ENCODE data around the gene BUB1.
"Not testable (repeated sequence)": the region's sequence is repeated elsewhere in the genome, so short reads cannot be mapped to it uniquely, and the experiment has no call there.

BUB1 gene

DNA sequence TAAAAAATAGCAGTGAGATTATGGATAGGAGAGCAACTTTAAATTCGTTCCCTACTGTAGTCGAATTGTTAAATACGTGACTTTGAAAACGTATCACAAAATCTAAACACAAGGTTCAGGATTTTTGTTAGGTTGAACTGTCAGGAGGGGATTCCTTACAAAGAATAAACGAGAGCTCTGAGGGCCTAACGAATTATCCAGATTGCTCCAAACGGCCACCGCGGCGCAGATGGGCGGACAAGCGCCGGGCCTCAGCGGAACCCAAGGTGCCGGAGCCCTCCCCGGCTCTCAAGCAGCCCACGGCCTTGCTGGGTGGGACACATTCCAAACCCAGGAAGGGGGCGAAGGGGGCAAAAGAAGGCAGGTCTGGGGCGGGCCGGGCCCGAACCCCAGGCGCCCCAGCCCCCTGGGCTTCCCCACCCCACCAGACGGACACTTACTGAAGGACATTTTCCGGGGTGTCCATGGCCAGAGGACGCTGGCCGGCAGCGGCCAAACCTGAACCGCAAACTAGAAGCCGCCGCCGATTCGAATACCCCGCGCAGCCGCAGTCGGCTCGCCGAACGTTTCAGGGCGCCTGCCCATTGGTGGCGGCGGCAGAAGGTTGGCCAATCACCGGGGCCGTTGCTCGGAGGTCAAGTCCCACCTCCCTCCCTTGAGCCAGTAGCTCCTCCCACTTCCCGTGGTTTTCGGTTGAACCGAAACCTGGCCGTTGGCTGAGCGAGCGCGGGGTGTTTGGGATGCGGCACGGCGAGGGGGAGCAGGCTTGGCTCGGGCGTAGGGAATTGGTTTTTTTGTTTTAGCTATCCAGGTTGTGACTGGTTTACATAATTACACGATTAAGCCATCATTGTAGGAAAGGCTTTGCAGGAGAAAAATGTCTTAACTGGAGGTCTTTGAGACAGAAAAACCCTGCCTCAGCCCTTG lies at the start of gene BUB1:
BUB1 (minus strand) TSS at position 534 of the 927 bp plus-strand sequence; CDS start at position 466, 68 bp downstream.
- DNase-seq: peak; percentile 97

DNA sequence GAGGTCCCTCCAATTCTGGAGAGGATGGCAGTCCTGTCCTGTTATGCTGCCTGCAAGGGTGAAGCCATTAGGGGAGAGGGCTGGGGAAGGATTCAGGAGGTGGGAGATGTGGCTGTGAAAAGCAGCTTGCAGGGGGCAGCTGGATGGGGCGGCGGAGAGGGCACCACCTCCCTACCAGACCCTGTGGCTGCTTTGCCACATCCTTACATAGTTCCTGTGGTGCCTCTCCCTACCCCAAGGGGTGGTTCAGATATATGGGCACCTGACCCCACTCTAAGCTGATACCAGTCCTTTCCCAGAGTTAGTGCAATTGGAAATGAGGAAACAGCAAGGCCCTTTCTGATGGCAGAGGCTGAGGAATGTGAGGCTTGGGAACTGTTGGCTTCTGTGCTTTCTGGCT lies 48.4 kb upstream of the BUB1 start:
- DNase-seq: no peak

DNA sequence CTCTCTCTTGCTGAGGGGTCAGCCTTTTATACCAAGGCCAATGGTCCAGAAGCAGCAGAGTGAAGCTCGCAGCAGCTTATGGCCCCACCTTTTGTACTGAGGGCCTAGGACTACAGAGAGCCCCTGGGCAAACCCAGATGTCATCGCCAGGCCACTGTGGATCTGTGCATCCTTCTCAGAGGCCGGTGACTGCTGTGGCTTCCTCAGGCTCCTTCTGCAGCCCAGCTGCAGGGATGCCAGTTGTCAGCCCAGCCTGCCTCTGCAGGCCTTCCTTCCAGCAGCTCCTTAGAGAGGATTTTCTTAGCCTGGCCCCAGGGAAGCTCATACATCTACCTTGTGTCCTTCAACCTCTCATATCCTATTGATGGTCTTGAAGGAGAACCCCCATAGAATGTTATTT lies 48.0 kb upstream of the BUB1 start:
- no peak for DNase-seq

DNA sequence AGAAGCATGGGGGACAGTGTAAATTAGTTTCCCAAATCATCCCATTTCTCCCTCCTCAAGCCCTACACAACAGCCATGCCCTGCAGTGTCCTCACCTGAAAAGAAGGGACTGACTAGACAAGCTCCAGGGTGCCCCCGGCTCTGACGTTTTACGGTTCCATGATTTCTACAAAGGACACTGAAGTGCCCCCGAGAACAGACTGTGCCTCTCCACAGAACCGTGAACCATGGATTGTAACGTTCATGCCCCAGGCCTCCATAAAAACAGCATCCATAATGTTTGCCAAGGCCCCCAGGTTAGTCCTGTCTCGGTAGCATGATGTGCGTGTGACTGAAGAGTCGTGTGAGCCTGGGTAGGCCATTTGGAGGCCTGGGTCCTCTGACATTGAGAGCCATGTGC lies 47.5 kb upstream of the BUB1 start:
- no peak for DNase-seq

DNA sequence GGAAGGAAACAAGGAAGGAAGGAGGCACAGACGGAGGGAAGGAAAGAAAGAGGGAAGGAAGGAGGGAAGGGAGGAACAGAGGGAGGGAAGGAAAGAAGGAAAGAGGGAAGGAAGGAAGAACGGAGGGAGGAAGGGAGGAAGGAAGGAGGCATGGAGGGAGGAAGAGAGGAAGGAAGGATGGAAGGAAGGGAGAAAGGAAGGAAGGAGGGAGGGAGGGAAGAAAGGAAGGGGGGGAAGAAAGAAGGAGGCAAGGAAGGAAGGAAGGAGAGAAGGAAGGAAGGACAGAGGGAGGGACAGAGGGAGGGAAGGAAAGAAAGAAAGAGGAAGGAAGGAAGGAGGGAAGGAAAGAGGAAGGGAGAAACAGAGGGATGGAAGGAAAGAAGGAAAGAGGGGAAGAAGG lies 47.0 kb upstream of the BUB1 start:
- DNase-seq: no peak

DNA sequence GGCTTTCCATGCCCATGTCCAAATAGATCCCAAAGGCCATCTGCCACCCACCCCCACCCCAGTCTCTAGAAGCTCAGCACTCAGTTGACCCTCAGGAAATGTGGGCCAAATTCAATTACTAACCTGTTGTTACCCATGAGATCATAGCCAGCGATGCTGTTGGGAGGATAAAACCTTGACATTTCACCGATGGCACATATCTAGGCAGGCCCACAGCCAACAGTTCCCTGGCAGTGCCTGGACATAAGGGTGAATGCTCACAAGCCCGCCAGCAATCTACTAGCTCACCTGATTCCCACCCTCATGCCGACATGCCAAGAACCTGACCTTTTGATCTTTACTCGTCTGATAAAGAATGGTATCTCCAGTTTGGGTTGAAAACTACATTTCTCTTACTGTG lies 42.7 kb upstream of the BUB1 start:
- DNase-seq: no peak

DNA sequence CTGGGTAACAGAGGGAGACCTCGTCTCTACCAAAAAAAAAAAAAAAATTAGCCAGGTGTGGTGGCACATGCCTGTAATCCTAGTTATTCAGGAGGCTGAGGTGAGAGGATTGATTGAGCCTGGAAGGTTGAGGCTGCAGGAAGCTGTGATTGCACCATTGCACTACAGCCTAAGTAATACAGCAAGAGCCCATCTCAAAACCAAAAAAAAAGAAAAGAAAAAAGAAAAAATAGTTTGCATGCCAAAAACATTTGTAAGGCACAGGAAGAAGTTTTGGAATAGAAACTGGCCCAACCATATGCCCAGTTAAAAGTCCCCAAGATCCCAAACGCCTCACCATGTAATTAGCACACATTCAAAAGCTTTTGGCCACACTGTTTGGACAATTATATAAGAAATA lies 41.1 kb upstream of the BUB1 start:
- no peak for DNase-seq

DNA sequence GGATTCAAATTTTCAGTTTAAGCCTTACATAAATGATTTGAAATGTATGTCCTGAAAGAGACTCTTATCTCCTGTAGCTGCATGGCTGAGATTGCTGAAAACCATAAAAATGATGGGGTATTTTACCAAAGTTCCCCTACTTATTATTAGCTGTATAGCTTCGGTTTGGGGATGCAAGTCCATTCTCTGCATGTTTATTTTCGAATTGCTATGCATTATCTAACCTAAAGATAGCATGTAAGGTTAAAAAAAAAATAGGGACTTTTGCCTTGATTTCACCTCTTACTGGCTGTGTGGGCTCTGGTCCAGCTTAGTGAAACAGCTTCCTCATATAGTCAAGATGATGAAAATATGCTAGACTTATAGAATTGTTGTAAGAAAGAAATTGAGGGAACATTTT lies 40.5 kb upstream of the BUB1 start:
- no peak for DNase-seq

DNA sequence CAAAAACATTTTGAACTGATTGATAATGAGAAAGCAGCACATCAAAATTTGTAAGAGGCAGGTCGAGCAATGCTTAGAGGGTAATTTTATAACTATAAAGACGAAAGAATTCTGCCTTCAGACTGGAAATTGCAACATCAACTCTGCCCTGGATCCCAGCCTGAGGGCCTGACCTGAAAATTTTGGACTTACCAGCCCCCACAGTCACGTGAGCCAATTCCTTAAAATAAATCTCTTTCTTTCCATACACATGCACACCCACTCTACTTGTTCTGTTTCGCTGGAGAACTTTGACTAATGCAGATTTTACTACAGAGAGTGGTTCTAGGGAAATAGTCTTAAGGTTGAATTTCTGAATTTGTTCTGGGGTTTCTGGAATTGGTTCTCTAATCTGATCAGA lies 39.9 kb upstream of the BUB1 start:
- no peak for DNase-seq

DNA sequence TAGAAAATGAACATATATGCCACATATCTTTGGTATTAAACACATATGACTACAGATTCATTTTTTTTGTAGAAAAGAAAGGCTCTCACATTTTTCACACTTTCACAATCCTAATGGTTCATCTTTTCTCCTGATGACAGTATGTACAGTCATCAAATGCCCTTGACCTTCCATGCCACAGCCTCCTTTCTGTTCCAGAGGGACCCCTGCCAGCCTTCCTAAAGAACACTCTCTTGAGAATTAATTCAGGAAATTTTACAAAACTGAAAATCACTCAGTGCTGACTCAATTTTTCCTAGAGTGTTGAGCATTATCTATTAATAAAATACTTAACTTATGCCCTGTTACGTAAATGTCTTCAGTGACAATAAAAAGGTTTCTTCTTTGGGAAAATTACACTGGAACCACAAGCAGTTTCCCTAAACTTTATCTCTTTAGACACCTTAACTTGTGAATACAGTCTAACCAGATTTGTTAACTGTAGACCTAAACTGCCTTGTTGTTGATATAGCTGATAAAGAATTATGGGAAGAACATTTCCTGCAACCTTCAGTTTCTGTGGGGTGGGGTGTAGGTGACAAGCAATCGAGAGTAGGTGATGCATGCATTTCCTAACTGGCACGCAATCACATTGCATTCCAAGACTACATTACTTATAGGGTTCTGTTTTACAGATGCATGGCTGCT lies 39.2 kb upstream of the BUB1 start:
- DNase-seq: no peak

DNA sequence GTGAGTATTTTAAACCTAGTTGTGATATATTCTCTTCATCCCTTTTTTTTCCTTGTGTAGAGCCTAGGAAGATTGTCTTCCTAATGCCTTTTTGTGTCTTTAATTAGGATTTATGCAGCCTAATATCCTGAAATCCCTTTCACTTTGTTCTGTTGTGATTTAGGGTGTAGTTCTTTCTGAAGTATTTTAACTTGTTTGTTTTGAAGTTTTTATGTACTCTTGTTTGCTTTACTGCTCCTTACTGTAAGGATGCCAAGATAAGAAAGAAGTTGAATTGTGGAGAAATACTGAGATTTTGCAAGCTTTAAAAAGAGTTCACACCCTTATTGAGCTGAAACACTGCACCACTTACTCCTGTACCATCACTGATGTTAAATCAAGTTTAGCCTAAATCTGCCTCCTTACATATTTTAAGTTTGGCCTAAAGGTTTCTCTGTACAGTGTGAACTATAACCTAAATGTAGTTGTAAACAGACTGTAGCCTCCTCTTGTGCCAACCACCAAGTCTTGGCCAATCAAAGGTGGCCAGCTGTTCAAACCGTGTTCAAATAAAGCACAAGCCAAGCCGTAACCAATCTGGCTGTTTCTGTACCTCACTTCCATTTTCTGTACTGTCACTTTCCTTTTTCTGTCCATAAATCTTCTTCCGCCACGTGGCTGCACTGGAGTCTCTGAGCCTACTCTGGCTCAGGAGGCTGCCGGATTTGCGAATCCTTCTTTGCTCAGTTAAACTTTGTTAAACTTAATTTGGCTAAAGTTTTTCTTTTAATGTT lies 36.8 kb upstream of the BUB1 start:
- peak; percentile 8 for DNase-seq

DNA sequence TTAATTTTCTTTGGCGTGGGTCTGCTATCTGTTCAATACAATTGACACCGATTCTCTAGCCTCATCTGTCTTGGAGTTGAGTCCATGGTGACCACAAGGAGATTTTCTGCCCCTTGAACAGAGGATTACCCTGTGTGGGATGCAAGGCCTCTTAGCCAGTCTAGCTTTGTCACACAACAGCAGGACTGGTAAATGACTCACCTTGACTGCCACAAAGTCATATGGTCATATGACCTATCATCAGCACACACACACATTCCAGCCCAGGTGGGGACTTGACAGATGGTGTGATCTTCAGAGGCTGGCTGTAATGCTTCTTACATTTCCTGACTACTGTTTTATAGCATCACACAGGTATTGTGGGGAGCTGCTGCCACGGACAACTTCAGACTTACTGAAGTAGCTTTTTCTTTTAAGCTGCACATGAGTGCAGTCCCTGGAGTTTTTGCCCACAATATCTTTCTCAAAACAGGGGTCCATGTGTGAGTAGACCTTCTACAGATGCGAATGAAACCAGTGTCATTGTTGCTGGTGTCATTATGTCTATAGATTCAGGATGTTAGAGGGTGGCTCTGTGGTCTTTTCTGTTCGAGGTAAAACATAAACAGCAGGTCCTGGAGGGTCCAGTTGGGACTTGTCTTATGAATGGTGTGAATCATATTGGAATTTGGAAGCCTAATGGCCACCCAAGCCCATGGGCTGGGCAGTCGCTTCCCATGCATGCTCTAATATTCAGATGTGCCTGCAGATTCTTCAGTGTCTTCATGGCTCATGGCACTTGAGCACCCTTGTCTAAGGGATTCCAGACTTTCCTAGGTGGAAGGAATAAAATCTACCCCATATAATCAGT lies 35.9 kb upstream of the BUB1 start:
- DNase-seq: peak; percentile 66

DNA sequence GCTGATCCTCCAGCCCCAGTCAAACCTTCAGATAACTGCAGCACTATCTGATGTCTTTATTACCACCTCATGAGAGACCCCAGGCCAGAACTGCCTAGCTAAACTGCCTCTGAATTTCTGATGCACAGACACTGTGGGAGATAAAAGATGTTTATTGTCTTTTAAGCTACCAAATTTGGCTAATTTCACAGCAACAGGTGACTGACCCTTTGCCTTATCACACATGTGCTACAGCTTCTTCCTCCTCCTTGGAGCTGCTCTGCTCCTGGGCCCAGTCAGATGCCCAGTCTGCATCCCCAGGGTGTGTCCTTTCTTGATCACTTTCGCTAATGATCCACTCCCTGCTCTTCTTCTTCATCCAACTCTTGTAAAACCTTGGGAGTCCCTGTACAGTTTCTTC lies 34.9 kb upstream of the BUB1 start:
- no peak for DNase-seq

DNA sequence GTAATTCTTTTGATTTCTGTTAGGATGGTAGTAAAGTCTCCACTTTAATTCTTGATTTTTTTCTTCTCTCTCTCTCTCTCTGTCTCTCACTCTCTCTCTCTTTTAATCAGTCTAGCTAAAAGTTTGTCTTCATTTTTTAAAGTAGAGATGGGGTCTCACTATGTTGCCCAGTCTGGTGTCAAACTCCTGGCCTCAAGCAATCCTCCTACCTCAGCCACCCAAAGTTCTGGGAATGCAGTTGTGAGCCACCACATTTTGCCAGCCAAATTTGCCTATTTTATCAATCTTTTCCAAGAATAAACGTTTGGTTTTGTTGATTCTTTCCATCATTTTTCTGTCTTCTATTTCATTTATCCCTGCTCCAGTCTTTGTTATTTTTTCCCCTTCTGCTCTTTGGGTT lies 30.6 kb upstream of the BUB1 start:
- DNase-seq: no peak

DNA sequence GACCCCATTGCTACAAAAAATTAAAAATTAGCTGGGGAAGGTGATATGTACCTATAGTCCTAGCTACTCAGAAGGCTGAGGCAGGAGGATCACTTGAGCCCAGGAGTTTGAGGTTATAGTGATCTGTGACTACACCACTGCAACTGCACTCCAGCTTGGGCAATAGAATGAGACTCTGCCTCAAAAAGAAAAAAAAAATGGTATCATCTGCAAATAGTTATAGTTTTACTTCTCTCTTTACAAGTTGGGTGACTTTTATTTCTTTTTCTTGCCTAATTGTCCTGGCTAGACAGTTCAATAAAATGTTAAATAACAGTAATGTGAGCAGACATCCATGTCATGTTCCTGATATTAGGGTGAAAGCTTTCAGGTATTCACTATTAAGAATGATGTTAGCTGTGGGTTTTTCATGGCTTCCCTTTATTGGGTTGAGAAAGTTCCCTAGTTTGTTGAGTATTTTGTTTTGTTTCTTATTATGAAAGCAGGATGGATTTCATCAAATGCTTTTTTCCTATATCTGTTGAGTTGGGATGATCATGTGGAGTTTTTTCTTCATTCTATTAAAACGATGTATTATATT lies 29.6 kb upstream of the BUB1 start:
- no peak for DNase-seq

DNA sequence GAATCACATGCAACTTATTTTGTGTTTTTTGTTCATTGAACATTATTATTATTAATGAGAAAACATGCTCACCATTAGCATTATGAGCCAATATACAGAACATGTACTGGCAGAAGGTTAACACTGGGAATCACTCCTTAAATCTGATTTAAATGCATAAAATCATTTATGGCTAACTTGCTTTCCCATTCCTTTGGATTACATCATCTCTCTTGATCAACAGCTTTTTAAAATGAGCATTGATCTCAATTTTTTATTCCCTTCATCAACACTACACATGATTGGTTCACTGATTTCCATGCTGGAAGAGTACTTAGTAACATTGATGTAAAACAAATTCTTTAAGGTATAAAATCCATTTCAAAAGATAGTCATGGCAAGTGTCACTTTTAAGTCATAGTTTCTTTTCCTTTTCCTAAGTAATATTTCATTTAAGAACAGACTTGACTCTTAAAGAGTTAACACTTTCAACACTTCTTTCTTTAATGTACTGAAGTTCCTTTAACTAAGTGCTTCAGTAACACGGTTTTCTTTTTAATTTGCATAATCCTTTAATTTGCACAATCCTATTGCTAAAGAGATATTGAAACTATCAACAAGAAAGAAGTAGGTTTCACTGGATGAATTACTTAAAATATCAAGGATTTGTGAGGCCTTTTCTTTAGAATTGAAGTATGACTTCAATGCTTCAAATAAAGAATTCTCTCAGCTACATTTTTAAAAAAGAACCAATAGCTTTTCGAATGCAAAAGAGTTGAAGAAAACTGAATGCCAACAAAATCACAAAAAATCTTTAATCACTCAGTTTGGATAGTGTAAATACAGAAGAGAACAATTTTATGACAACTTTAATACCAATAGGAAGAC lies 24.9 kb upstream of the BUB1 start:
- DNase-seq: no peak

DNA sequence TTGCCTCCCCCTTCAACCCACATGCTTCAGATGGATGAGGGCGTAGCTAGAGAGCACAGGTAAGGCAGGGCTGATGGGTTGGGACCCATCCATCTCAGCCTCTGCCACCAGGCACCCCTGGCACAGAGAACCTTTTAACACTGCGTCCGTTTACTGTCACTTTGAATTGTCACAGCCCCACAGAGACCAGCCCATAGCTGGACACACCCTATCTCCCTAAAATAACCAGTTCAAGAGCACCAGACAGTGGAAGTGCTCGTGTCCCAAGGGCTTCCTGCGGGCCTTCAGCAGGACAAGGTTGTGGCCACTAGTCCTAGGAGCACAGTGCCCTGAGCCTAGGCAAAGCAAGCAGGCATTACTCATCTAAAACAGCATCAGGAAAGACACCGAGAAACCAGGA lies 20.4 kb upstream of the BUB1 start:
- not testable (repeated sequence) for DNase-seq

DNA sequence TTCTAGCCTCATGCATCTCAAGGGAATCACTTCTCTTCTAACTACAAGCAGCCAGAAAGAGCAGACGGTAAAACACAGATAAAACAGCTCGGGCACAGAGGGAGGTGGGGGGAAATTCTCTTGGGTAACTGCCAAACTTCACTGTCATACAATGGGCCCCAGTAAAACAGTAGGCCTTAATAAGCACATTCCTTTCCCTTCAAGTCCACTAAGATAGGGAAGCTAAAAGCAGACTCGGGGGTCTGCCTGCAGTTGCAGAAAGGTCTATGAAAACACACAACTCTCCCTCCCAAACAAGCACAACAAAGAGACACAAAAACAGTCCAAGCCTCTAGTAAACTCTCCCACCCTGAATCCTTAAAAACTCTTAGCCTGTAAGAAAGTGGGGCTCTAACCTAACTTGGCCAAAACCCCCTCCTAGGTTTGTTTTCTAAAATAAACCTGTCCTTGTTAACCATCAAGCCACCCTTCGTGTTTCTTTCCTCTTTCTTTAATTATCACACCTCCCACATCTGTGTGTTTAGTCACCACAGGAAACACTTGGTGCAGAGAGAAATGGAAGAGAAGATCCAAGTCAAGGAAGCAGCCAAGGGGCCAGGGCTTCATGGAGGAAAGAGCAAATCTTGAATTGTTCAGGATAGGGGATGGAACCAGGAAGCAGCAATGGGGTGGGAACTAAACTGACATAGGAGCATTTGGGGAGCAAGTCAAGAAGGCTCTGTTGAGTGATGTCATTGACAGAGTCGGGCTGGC lies 17.5 kb upstream of the BUB1 start:
- peak; percentile 39 for DNase-seq

DNA sequence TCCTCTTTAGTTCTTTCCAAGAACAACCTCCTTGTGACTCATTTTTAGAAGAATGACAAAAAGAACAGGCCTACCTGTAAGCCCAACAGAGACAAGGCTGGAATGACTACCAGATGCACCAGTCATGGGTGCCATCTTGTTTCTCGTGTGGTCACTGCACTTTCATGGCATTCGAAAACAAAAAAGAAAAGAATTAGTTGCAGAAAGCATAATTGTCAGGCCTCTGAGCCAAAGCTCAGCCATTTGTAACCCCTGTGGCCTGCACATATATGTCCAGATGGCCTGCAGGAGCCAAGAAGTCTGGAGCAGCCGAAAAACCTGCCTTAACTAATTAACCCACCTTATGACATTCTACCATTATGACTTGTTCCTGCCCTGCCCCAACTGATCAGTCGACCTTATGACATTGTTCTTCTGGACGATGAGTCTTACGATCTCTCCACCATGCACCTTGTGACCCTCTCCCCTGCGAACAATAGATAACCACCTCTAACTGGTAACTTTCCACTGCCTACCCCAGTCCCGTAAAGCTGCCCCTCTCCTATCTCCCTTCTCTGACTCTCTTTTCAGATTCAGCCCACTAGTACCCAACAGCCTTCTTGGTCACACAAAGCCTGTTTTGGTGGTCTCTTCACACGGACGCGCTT lies 13.9 kb upstream of the BUB1 start:
- no peak for DNase-seq

Measured in NCI-H2171 (cell line).